Karpas-422 (cell line): ENCODE results near the gene UMAD1. TPM values are rescaled to one million over a fixed set of nuclear protein-coding genes. Genes with fewer than 3 reads are reported as not detected.

Source experiments
- DNase-seq: peaks from one replicate; pipeline ENCODE4 v3.0.0-alpha.2; 2015
- H2AFZ ChIP-seq: fragments of 200-600 bp; sonication (generic); 2 replicates; pipeline ENCODE4 v1.6.1; 2014; ENCODE audit warnings: antibody characterized with exemption, low read length, mixed read lengths
- H3K27ac ChIP-seq: fragments of 200-600 bp; sonication (generic); 2 replicates; pipeline ENCODE4 v1.5.1; 2014; ENCODE audit warnings: mild to moderate bottlenecking, low read length, moderate library complexity
- H3K27me3 ChIP-seq: fragments of 200-600 bp; sonication (generic); 2 replicates; pipeline ENCODE4 v1.6.1; 2014; ENCODE audit warnings: low read length, mixed read lengths
- H3K36me3 ChIP-seq: fragments of 200-600 bp; sonication (generic); 2 replicates; pipeline ENCODE4 v1.6.1; 2014; ENCODE audit warnings: low read length, mixed read lengths; ENCODE audit not compliant: insufficient read depth
- H3K4me1 ChIP-seq: fragments of 200-600 bp; sonication (generic); 2 replicates; pipeline ENCODE4 v1.6.1; 2014; ENCODE audit warnings: mild to moderate bottlenecking, low read length, mixed read lengths
- H3K4me2 ChIP-seq: fragments of 200-600 bp; sonication (generic); 2 replicates; pipeline ENCODE4 v1.6.1; 2014; ENCODE audit warnings: low read length, low read depth, mild to moderate bottlenecking; ENCODE audit not compliant: poor library complexity, severe bottlenecking
- H3K4me3 ChIP-seq: fragments of 200-600 bp; sonication (generic); 2 replicates; pipeline ENCODE4 v1.5.1; 2014; ENCODE audit warnings: mild to moderate bottlenecking, antibody characterized with exemption, low read length, mixed read lengths
- H3K79me2 ChIP-seq: fragments of 200-600 bp; sonication (generic); 2 replicates; pipeline ENCODE4 v1.6.1; 2014; ENCODE audit warnings: mild to moderate bottlenecking, low read length, mixed read lengths
- H3K9ac ChIP-seq: fragments of 200-600 bp; sonication (generic); 2 replicates; pipeline ENCODE4 v1.6.0; 2014; ENCODE audit warnings: low read length
- H3K9me2 ChIP-seq: fragments of 200-600 bp; sonication (generic), shearing (Covaris generic); replicated peaks from 2 replicates; pipeline ENCODE4 v1.6.0; 2014; ENCODE audit warnings: mild to moderate bottlenecking, low read length, moderate library complexity; ENCODE audit not compliant: insufficient read depth
- H3K9me3 ChIP-seq: fragments of 300-700, 200-600 bp; sonication (generic); 2 replicates; pipeline ENCODE4 v1.6.1; 2014; ENCODE audit warnings: low read length, mixed read lengths
- H4K20me1 ChIP-seq: fragments of 200-600 bp; sonication (generic); 2 replicates; pipeline ENCODE4 v1.6.1; 2014; ENCODE audit warnings: mild to moderate bottlenecking, antibody characterized with exemption, low read length, low read depth; ENCODE audit not compliant: insufficient read depth
- total RNA-seq: library from RNA; depleted of rRNA; stranded (reverse); fragments of >200 nt; shearing (Covaris generic); gene quantifications from 2 replicates; pipeline ENCODE4 v1.2.3, GENCODE V29; 2014; ENCODE audit warnings: low replicate concordance

The UMAD1 gene
- total RNA-seq, 1 experiment from 2014 or later, result 15.2 TPM

DNA sequence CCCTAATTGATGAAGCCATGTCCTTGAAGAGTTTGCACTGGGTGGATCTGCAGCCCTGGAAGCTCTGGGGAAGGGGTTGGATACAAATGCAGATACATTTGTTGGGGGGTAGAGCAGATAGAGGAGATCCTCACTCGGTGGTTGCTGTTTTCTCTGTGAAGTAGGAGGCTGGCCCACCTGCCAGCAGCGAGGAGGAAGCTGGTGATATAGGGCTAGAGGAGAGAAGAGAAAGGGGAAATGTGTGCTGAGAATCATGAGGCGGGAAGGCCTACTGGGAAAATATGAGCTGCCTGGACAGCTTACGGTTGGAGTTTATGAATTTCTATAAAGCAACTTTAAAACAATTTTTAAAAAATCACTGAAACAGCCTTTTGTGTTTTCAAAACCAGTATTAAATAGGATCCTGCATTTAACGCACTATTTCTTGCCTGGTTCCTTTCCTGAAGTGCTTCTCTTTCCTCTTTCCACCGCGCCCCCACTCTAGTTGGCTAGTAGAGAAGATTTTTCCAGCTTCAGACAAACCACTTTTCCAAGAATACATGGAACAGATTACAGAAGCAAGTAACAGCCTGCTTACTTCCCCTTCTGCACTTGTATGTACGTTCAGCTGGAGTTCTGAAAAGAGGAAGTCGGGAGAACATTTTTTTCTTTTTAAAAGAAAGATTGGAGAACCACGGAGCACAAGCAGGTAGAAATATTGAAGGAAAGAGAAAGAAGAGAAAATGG lies 227.5 kb downstream of the UMAD1 start:
- no peaks in the 10 kb centered on the region for H3K9me3 ChIP-seq
- H3K36me3 ChIP-seq, result no peaks in the 10 kb centered on the region
- peaks cover 31% of the 10 kb centered on the region for H3K4me1 ChIP-seq
- no peaks in the 10 kb centered on the region for H3K27me3 ChIP-seq
- peak overlapping the region; percentile 19; the same call in 1 of the 2 replicates for H3K9ac ChIP-seq
- H4K20me1 ChIP-seq, result no peaks in the 10 kb centered on the region
- H3K27ac ChIP-seq, result peak overlapping the region; percentile 41; the same call in 1 of the 2 replicates
- peak overlapping the region; percentile 24; the same call in 1 of the 2 replicates for H3K4me3 ChIP-seq
- no peak overlapping the region for H2AFZ ChIP-seq
- H3K9me2 ChIP-seq, result no peaks in the 10 kb centered on the region
- DNase-seq, result peak; percentile 69
- H3K4me2 ChIP-seq, result peak overlapping the region; percentile 56
- H3K79me2 ChIP-seq, result no peaks in the 10 kb centered on the region

DNA sequence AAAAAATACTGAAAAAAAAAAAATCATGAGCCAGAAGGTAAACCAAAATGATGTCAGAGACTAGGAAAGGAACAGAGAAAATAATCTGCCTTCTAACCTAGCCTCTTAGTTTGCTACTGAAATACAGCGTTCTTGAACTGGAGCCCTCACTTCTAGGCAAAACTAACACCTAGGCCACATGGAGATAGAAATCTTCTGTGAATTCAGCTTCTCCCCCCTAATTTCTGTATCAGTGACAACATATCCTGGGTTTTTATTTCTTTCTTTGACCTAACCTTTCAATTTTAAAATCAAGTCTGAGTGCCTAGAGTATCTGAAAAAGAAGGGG lies 228.0 kb downstream of the UMAD1 start:
- H3K27me3 ChIP-seq, result no peaks in the 10 kb centered on the region
- peak overlapping the region; percentile 56 for H3K4me2 ChIP-seq
- DNase-seq, result no peak
- H2AFZ ChIP-seq, result no peak overlapping the region
- no peaks in the 10 kb centered on the region for H3K79me2 ChIP-seq
- H3K36me3 ChIP-seq, result no peaks in the 10 kb centered on the region
- H3K9me2 ChIP-seq, result no peaks in the 10 kb centered on the region
- H4K20me1 ChIP-seq, result no peaks in the 10 kb centered on the region
- peak overlapping the region; percentile 41 for H3K27ac ChIP-seq
- H3K4me1 ChIP-seq, result peaks cover 31% of the 10 kb centered on the region
- H3K9ac ChIP-seq, result no peak overlapping the region
- 0 out of 2 replicates have a peak overlapping the region, but pooled peaks have one; percentile 24 for H3K4me3 ChIP-seq
- H3K9me3 ChIP-seq, result no peaks in the 10 kb centered on the region

DNA sequence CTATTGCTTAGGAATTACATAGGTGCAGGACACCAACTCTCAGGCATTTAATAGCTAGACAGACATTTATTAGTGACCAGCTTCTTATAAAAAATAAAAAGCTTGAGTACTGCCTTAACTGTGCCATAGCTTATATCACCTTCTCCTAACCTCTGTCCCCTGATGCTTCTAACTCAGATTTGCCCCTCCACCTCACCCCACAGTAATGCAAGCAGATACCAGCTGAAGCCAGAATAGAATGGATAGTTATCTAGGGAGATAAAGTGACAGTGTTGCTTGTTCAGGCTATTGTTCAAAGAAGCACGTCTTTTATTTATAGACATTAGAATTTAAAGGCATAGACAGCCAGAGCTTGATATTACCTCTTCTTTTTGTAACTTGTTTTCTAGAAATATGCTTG lies 228.5 kb downstream of the UMAD1 start:
- Histone ChIP-seq H2AFZ (no peak overlapping the region), H3K27me3 (no peaks in the 10 kb centered on the region), H3K4me3 (no peak overlapping the region), H3K36me3 (no peaks in the 10 kb centered on the region), H3K9me3 (no peaks in the 10 kb centered on the region), H3K79me2 (no peaks in the 10 kb centered on the region), H3K4me2 (peak overlapping the region; percentile 56), H4K20me1 (no peaks in the 10 kb centered on the region), H3K27ac (no peak overlapping the region; the same call in 1 of the 2 replicates), H3K4me1 (peaks cover 31% of the 10 kb centered on the region), H3K9me2 (no peaks in the 10 kb centered on the region), H3K9ac (no peak overlapping the region)
- DNase-seq, result no peak

DNA sequence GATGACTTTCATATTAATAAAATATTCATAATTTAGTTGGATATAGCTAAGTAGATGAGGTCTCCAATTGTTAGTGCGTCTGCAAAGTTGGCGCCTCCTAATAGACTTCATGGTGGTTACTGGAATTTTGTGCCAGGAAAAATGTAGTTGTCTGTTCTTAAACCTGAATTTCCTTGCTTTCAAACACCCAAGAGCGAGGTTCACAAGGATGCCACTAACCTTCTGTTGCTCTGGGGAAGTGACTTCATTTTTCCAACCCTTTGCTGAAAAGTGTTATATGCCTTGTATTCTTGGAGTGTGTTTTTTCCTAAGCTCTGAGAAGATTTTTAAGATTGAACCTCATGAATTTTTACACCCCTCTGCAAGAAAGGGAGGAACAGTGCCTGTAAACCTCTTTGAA lies 229.1 kb downstream of the UMAD1 start:
- Histone ChIP-seq H2AFZ (no peak overlapping the region), H3K9ac (no peak overlapping the region), H4K20me1 (no peaks in the 10 kb centered on the region), H3K4me1 (peaks cover 31% of the 10 kb centered on the region), H3K4me3 (no peak overlapping the region), H3K4me2 (no peak overlapping the region), H3K27me3 (no peaks in the 10 kb centered on the region), H3K36me3 (no peaks in the 10 kb centered on the region), H3K79me2 (no peaks in the 10 kb centered on the region), H3K9me2 (no peaks in the 10 kb centered on the region), H3K27ac (no peak overlapping the region), H3K9me3 (no peaks in the 10 kb centered on the region)
- DNase-seq, result no peak

DNA sequence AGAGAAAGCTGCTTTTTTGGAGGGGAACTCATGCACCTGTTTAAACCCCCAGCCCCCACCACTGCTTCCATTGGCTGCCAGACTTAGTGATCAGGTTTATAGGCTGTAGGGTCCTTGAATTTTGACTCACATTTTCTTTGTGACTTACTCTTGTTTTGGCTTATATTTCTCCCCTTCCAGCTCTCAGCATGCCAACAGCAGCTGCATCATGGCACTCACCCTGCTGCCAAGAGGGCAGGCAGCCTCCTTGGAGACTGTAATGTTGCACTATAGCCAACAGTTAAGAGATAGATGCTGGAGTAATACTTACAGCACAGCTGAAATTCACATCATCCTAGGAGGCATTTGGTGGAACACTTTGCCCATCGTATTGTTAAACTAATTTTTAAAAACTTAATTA lies 230.0 kb downstream of the UMAD1 start:
- Histone ChIP-seq H3K4me2 (no peak overlapping the region), H3K27ac (no peak overlapping the region), H3K27me3 (no peaks in the 10 kb centered on the region), H3K9me3 (no peaks in the 10 kb centered on the region), H3K9ac (no peak overlapping the region), H2AFZ (no peak overlapping the region), H3K4me1 (peaks cover 31% of the 10 kb centered on the region), H3K4me3 (no peak overlapping the region), H3K79me2 (no peaks in the 10 kb centered on the region), H3K36me3 (no peaks in the 10 kb centered on the region), H3K9me2 (no peaks in the 10 kb centered on the region), H4K20me1 (no peaks in the 10 kb centered on the region)
- no peak for DNase-seq

DNA sequence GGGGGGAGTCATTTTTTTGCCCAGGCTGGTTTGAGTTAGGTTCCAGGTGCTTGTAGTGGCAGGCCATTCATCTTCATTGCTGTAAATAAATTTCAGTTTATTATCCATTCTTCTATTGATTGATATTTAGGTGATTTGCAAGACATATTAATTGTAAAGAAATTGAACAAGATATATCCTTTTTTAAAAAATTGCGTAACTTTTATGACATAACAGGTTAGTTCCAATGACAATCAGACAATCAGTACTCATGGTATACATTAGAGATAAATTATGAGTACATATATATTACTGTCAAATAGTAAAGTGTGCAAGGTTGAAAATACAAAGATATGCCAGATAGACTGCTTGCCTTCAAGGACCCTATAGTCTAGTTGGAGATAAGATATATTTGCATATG lies 235.9 kb downstream of the UMAD1 start:
- Histone ChIP-seq H3K79me2 (no peaks in the 10 kb centered on the region), H2AFZ (no peak overlapping the region), H3K9ac (no peak overlapping the region), H3K27ac (no peak overlapping the region), H3K4me1 (peaks cover 4% of the 10 kb centered on the region; the same call in 1 of the 2 replicates), H3K4me2 (no peak overlapping the region), H3K36me3 (no peaks in the 10 kb centered on the region), H3K9me2 (no peaks in the 10 kb centered on the region), H3K9me3 (no peaks in the 10 kb centered on the region), H3K27me3 (no peaks in the 10 kb centered on the region), H4K20me1 (no peaks in the 10 kb centered on the region), H3K4me3 (no peak overlapping the region)
- DNase-seq, result no peak

DNA sequence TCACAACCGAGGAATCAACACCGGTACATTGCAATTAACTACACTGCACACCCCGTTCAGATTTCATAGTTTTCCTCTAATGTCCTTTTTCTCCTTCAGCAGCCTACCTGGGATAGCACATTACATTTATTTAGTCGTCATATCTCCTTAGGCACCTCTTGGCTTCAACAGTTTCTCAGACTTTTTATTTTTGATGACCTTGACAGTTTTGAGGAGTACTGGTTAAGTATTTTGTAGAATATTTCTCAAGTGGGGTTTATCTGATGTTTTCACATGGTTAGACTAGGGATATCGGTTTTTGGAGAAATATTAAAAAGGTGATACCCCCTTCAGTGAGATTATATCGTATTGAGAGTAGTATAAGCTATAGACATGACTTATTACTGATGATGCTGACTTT lies 241.0 kb downstream of the UMAD1 start:
- Histone ChIP-seq H3K27me3 (no peaks in the 10 kb centered on the region), H3K9ac (no peak overlapping the region), H3K4me1 (peaks cover 4% of the 10 kb centered on the region; the same call in 1 of the 2 replicates), H3K36me3 (no peaks in the 10 kb centered on the region), H3K4me2 (no peak overlapping the region), H3K79me2 (no peaks in the 10 kb centered on the region), H2AFZ (no peak overlapping the region), H3K4me3 (no peak overlapping the region), H3K9me2 (no peaks in the 10 kb centered on the region), H3K27ac (no peak overlapping the region), H4K20me1 (no peaks in the 10 kb centered on the region), H3K9me3 (no peaks in the 10 kb centered on the region)
- no peak for DNase-seq

DNA sequence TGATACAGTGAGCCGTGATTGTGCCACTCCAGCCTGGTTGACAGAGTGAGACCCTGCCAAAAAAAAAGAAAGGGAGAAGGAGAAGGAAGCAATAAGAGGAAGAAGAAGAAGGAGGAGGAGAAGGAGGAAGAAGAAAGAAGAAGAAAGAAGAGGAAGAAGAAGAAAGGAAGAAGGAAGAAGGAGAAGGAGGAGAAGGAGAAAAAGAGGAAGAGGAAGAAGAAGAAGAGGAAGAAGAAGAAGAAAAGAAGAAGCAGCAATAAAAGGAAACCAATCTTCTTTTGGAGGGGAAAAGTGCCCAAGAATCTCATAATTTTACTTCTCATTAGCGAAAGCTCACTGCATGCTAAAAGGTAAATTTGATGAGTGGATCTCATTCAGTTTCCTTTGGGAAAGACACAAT lies 242.3 kb downstream of the UMAD1 start:
- H3K4me2 ChIP-seq, result no peak overlapping the region
- H3K9me2 ChIP-seq, result no peaks in the 10 kb centered on the region
- H3K27me3 ChIP-seq, result no peaks in the 10 kb centered on the region
- no peaks in the 10 kb centered on the region for H4K20me1 ChIP-seq
- H3K27ac ChIP-seq, result no peak overlapping the region
- DNase-seq, result no peak
- H2AFZ ChIP-seq, result no peak overlapping the region
- no peaks in the 10 kb centered on the region for H3K9me3 ChIP-seq
- H3K79me2 ChIP-seq, result no peaks in the 10 kb centered on the region
- no peak overlapping the region for H3K9ac ChIP-seq
- H3K4me1 ChIP-seq, result peaks cover 4% of the 10 kb centered on the region; the same call in 1 of the 2 replicates
- no peak overlapping the region for H3K4me3 ChIP-seq
- no peaks in the 10 kb centered on the region for H3K36me3 ChIP-seq
